Colonic mucosa (tissue), 4 donors: ENCODE measurements around the gene GLT6D1. TPM values are rescaled to one million over a fixed set of nuclear protein-coding genes. Genes with fewer than 3 reads are reported as not detected.

Experiments
- DNase-seq: peaks from one replicate; pipeline ENCODE4 v3.0.0-alpha.2; 2020
- H3K27ac ChIP-seq: fragments of 200-600 bp; one replicate; pipeline ENCODE4 v1.8.0; 2021
- H3K27me3 ChIP-seq: fragments of 200-600 bp; one replicate; pipeline ENCODE4 v1.8.0; 2021
- H3K36me3 ChIP-seq: fragments of 200-600 bp; one replicate; pipeline ENCODE4 v1.8.0; 2021
- H3K4me1 ChIP-seq: fragments of 200-600 bp; one replicate; pipeline ENCODE4 v1.8.0; 2021; ENCODE audit warnings: mild to moderate bottlenecking
- H3K4me3 ChIP-seq: fragments of 200-600 bp; one replicate; pipeline ENCODE4 v1.8.0; 2021
- H3K9ac ChIP-seq, 2 donors: one replicate each; pipeline ENCODE4 v1.7.0; 2013; ENCODE audit warnings: control low read depth in 2 of 2, low read depth in 2 of 2, low read length in 2 of 2
- H3K9me3 ChIP-seq: fragments of 200-600 bp; one replicate; pipeline ENCODE4 v1.8.0; 2021
- intact Hi-C: fragments of 100-400 bp; cut with DNase I; formaldehyde crosslinking; loops from one replicate; pipeline ENCODE4 v1.14.1; 2022
- total RNA-seq, 2 donors: library from RNA; stranded (reverse); fragmentation: NEBNext Ultra II Directional in 1 of 2; extraction: Animal tissue kit (Norgen Biotek cat#: 25700) in 1 of 2; gene quantifications; one replicate each; pipeline ENCODE4 v1.2.1, GENCODE V29; 2021
- TF ChIP-seq, protein P1 (sequence below): fragments of 200-600 bp; IDR thresholded peaks from one replicate; pipeline ENCODE4 v1.8.0; 2022; ENCODE audit warnings: antibody characterized with exemption, mild to moderate bottlenecking
- donor health status: healthy.
- donor health status: DM: no; HTN: no; CAD: no.
- donor health status: DM: no; HTN: no; CAD: no.

The GLT6D1 gene
- total RNA-seq, 2 donors from 2014 or later, result not detected

DNA sequence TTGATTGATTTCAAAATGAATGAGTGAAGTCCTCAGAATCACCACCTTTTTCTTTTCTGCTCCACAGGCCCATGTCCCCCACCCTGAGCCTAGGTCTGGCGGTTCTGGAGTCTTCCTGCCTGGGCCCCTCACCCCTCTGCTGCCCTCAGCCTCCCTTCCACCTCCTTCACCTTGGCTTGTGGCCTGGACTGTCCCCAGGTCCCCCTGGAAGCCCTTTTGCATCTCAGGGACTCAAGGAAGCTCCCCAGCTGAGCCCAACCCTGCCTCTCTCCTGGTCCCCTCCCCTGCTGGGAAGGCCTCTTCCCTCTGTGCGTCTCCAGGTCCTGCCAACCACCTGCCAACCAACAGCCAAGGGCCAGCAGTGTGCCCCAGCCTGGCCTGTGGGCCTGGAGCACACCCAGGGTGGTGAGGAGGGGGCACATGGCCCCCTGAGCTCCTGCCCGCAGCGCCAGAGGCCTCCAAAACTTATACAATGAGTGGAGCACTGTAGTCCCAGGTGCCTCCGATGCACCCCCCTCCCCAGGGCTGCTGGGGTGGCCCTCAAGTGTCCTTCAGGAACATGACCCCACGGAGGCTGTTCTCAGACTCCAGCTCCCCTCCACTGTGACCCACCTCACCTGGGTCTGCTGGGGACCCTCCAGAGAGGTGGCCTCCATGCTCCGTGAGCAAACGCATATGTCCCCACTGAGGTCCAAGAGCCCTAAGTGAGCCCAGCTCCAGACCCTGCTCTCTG, 20.3 kb downstream of the GLT6D1 start:
- Histone ChIP-seq H3K36me3 (no peaks in the 10 kb centered on the region), H3K4me3 (no peak overlapping the region), H3K9ac (no peak overlapping the region), H3K27ac (no peak overlapping the region), H3K27me3 (no peaks in the 10 kb centered on the region), H3K4me1 (no peaks in the 10 kb centered on the region), H3K9me3 (no peaks in the 10 kb centered on the region)
- intact Hi-C loops, result no loop called here
- TF ChIP-seq, protein P1, sequence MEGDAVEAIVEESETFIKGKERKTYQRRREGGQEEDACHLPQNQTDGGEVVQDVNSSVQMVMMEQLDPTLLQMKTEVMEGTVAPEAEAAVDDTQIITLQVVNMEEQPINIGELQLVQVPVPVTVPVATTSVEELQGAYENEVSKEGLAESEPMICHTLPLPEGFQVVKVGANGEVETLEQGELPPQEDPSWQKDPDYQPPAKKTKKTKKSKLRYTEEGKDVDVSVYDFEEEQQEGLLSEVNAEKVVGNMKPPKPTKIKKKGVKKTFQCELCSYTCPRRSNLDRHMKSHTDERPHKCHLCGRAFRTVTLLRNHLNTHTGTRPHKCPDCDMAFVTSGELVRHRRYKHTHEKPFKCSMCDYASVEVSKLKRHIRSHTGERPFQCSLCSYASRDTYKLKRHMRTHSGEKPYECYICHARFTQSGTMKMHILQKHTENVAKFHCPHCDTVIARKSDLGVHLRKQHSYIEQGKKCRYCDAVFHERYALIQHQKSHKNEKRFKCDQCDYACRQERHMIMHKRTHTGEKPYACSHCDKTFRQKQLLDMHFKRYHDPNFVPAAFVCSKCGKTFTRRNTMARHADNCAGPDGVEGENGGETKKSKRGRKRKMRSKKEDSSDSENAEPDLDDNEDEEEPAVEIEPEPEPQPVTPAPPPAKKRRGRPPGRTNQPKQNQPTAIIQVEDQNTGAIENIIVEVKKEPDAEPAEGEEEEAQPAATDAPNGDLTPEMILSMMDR, result no peak
- DNase-seq, result no peak

DNA sequence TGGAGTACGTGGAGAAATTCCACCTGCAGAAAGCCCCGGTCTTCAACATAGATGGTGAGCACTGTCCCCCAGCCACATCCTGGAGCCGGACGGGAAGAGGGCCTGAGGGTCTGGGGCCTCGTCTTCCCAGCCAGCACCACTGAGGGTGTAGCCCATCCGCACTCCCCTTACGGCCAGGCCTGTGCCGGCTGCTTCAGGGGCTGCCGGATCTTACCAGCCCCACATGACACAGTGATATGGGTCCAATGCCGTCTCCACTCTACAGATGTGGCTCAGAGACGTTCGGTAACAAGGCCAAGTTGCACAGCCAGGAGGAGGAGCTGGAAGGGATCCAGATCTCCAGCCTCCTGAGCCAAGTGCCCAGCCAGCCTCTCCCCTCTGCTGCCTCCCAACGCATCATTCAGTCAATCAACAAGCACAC, 21.3 kb downstream of the GLT6D1 start:
- H3K27ac ChIP-seq, result no peak overlapping the region
- H3K27me3 ChIP-seq, result no peaks in the 10 kb centered on the region
- H3K4me3 ChIP-seq, result no peak overlapping the region
- no peak overlapping the region for H3K9ac ChIP-seq
- no peaks in the 10 kb centered on the region for H3K36me3 ChIP-seq
- no peaks in the 10 kb centered on the region for H3K4me1 ChIP-seq
- TF ChIP-seq, protein P1, result no peak
- intact Hi-C loops, result no loop called here
- no peaks in the 10 kb centered on the region for H3K9me3 ChIP-seq
- DNase-seq, result no peak

- intact Hi-C loops, result no loop called here
- H3K36me3 ChIP-seq, result no peaks in the 10 kb centered on the region
- no peaks in the 10 kb centered on the region for H3K27me3 ChIP-seq
- DNase-seq, result no peak
- no peak overlapping the region for H3K9ac ChIP-seq
- H3K9me3 ChIP-seq, result no peaks in the 10 kb centered on the region
- no peak overlapping the region for H3K27ac ChIP-seq
- TF ChIP-seq, protein P1, result no peak
- H3K4me3 ChIP-seq, result no peak overlapping the region
- no peaks in the 10 kb centered on the region for H3K4me1 ChIP-seq
These were observed 21.8 kb downstream of the GLT6D1 start for GRCh38 chr9:135617538-135617900.

DNA sequence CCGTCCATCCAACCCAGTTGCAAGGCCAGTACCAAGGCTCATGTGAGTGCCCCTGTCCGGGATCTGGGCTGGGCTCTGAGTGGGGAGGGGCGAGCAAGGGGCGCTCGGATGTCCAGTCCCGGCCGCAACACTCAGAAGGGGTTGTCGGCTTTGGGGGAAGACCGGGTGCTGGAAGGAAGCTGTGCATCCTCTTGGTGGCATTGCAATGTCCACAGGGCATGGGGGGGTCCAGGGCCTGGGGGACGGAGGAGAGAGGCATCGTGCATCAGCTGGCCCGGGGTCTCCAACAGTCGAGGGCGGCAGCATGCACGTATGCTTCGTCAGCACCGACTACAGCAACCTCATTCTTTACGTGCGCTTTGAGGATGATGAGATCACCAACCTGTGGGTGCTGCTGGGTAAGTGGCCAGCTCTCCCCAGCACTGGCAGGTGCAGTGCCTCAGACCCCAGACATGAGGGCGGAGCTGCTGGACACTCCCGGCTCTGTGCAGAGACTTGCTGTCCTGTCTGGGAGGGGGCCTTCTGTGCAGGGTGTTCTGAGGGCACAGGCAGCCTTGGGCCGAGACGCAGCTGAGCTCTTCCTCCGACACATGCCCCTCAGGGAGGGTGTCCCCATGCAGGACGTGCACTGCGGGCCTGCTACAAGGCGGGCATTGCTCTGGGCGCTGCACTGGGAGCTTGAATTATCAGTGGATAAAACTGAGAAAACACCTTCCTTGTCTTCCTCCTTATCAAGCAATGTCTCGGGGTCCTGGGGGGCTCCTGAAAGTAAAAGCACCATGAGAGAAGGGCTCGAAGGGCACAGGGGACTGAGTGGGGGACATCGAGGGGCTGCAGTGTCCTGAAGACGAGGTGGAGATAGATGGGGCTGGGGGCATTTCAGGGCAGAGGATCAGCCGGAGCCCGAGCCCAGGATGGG, 22.5 kb downstream of the GLT6D1 start:
- DNase-seq, result no peak
- Histone ChIP-seq H3K27me3 (no peaks in the 10 kb centered on the region), H3K4me1 (no peaks in the 10 kb centered on the region), H3K9ac (no peak overlapping the region), H3K36me3 (no peaks in the 10 kb centered on the region), H3K27ac (no peak overlapping the region), H3K9me3 (no peaks in the 10 kb centered on the region), H3K4me3 (no peak overlapping the region)
- intact Hi-C loops, result no loop called here
- TF ChIP-seq, protein P1, result no peak

DNA sequence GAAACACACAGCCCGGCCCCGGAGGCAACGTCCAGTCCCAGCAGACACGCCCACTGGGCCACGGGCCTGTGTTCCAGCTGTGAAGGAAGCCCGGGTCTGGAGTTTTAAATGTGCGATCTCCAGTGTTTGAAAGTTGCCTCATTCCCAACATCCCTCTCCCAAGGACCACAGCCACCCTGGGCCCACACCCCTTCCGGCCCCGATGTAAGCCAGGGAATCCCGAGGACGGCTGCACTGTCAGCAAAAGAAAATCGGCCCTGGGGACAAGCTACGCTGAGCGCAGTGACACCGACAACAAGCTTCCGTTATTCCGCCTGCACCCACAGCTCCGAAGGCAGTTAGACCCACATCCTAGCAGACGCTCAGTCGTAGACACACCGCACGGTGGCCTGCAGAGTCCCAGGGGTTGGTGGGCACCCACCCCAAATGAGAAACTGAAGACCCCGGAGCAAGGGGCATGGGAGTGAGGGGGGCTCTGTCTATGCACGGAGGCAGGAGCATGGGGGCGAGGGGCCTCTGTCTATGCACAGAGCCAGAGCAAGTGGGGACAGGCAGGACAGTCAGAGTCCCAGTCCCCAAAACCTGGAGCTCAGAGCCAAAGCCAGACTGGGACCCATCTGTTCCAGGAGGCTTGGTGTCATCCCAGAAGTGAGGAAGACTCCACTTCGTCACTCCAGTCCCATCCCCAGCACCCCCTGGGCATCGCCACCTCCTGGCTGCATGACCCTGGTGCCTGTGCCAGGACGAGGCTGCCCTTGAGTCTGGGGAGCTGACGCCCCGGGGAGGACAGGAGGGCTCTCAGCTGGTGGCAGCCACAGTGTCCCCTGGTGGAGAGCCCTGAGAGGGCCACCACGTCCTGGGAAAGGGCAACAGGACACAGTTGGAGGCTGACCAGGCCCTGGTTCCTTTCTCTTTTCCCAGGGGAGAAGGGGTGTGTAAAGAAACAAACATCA, 23.4 kb downstream of the GLT6D1 start:
- Histone ChIP-seq H3K27ac (no peak overlapping the region), H3K36me3 (no peaks in the 10 kb centered on the region), H3K4me1 (no peaks in the 10 kb centered on the region), H3K9me3 (no peaks in the 10 kb centered on the region), H3K9ac (no peak overlapping the region), H3K4me3 (no peak overlapping the region), H3K27me3 (no peaks in the 10 kb centered on the region)
- TF ChIP-seq, protein P1, result no peak
- no peak for DNase-seq
- intact Hi-C loops, result no loop called here
